Putamen (tissue), 1 donor: ENCODE results near the gene ARFGAP2.

Experiments used
- DNase-seq: peaks from one replicate; pipeline ENCODE4 v3.0.0-alpha.2; 2016; ENCODE audit warnings: low spot score

The ARFGAP2 gene

GRCh38 chr11:47171061-47171838 is 5.4 kb downstream of the ARFGAP2 start:
- DNase-seq, result no peak

GRCh38 chr11:47166368-47166767 is 10.3 kb downstream of the ARFGAP2 start:
- DNase-seq, result no peak

GRCh38 chr11:47165253-47165840 is 11.3 kb downstream of the ARFGAP2 start:
- DNase-seq, result no peak

GRCh38 chr11:47164321-47164720 is 12.4 kb downstream of the ARFGAP2 start:
- DNase-seq, result no peak

GRCh38 chr11:47163898-47164297 is 12.8 kb downstream of the ARFGAP2 start:
- DNase-seq, result no peak

GRCh38 chr11:47163193-47163592 is 13.5 kb downstream of the ARFGAP2 start:
- DNase-seq, result no peak

GRCh38 chr11:47162426-47162825 is 14.3 kb downstream of the ARFGAP2 start:
- no peak for DNase-seq

- DNase-seq, result no peak
Measured at GRCh38 chr11:47161890-47162289, 14.8 kb downstream of the ARFGAP2 start.

GRCh38 chr11:47161134-47161854 is 15.4 kb downstream of the ARFGAP2 start:
- peak; percentile 66 for DNase-seq

GRCh38 chr11:47160753-47161133 is 15.9 kb downstream of the ARFGAP2 start:
- no peak for DNase-seq

- DNase-seq, result peak; percentile 52
Measured at GRCh38 chr11:47158242-47158641, 18.4 kb downstream of the ARFGAP2 start.

GRCh38 chr11:47157805-47158204 is 18.9 kb downstream of the ARFGAP2 start:
- DNase-seq, result no peak

- DNase-seq, result no peak
Measured at GRCh38 chr11:47156951-47157350, 19.7 kb downstream of the ARFGAP2 start.

- DNase-seq, result no peak
Measured at GRCh38 chr11:47156333-47156732, 20.3 kb downstream of the ARFGAP2 start.

- DNase-seq, result no peak
Measured at GRCh38 chr11:47155879-47156278, 20.8 kb downstream of the ARFGAP2 start.

GRCh38 chr11:47154616-47155570 is 21.8 kb downstream of the ARFGAP2 start:
- no peak for DNase-seq

GRCh38 chr11:47152953-47153950 is 23.4 kb downstream of the ARFGAP2 start:
- peak; percentile 87 for DNase-seq

- no peak for DNase-seq
Measured at GRCh38 chr11:47152126-47152952, 24.3 kb downstream of the ARFGAP2 start.

- DNase-seq, result no peak
Measured at GRCh38 chr11:47149782-47150181, 26.9 kb downstream of the ARFGAP2 start.
